HEK293 (cell line): ENCODE measurements around the gene NSMCE1.

Experiments
- CTCF ChIP-seq: fragments of 450-650 bp; formaldehyde crosslinking; IDR thresholded peaks from 2 replicates; pipeline ENCODE4 v1.5.1; 2016; ENCODE audit warnings: missing biosample characterization, missing genetic modification characterization
- ZBTB1 ChIP-seq: fragments of 450-650 bp; formaldehyde crosslinking; IDR thresholded peaks from 2 replicates; pipeline ENCODE4 v1.5.1; 2016; ENCODE audit warnings: missing biosample characterization, missing genetic modification characterization
- ZNF121 ChIP-seq: fragments of 450-650 bp; formaldehyde crosslinking; IDR thresholded peaks from 2 replicates; pipeline ENCODE4 v1.5.1; 2016; ENCODE audit warnings: missing biosample characterization, missing genetic modification characterization
- ZNF155 ChIP-seq: fragments of 450-650 bp; formaldehyde crosslinking; IDR thresholded peaks from 2 replicates; pipeline ENCODE4 v1.5.1; 2016; ENCODE audit warnings: missing biosample characterization, missing genetic modification characterization
- ZNF157 ChIP-seq: fragments of 450-650 bp; formaldehyde crosslinking; IDR thresholded peaks from 2 replicates; pipeline ENCODE4 v1.5.1; 2016; ENCODE audit warnings: missing biosample characterization, missing genetic modification characterization
- ZNF362 ChIP-seq: fragments of 450-650 bp; formaldehyde crosslinking; IDR thresholded peaks from 2 replicates; pipeline ENCODE4 v1.5.1; 2016; ENCODE audit warnings: missing biosample characterization, missing genetic modification characterization
- ZNF571 ChIP-seq: fragments of 450-650 bp; formaldehyde crosslinking; IDR thresholded peaks from 2 replicates; pipeline ENCODE4 v1.5.0; 2017; ENCODE audit warnings: missing biosample characterization, missing genetic modification characterization
- ZNF747 ChIP-seq: fragments of 450-650 bp; formaldehyde crosslinking; IDR thresholded peaks from 2 replicates; pipeline ENCODE4 v1.5.1; 2016; ENCODE audit warnings: missing biosample characterization, missing genetic modification characterization
- TF ChIP-seq, protein P1 (sequence below): fragments of 450-650 bp; formaldehyde crosslinking; IDR thresholded peaks from 2 replicates; pipeline ENCODE4 v1.5.1; 2016; ENCODE audit warnings: missing biosample characterization, missing genetic modification characterization
- TF ChIP-seq, protein P2 (sequence below): fragments of 450-650 bp; IDR thresholded peaks from 2 replicates; pipeline ENCODE4 v1.5.1; 2018; ENCODE audit warnings: missing biosample characterization, mild to moderate bottlenecking, missing genetic modification characterization

GRCh38 chr16:27197004-27197403, 71.6 kb downstream of the NSMCE1 start:
- TF ChIP-seq, protein P1, sequence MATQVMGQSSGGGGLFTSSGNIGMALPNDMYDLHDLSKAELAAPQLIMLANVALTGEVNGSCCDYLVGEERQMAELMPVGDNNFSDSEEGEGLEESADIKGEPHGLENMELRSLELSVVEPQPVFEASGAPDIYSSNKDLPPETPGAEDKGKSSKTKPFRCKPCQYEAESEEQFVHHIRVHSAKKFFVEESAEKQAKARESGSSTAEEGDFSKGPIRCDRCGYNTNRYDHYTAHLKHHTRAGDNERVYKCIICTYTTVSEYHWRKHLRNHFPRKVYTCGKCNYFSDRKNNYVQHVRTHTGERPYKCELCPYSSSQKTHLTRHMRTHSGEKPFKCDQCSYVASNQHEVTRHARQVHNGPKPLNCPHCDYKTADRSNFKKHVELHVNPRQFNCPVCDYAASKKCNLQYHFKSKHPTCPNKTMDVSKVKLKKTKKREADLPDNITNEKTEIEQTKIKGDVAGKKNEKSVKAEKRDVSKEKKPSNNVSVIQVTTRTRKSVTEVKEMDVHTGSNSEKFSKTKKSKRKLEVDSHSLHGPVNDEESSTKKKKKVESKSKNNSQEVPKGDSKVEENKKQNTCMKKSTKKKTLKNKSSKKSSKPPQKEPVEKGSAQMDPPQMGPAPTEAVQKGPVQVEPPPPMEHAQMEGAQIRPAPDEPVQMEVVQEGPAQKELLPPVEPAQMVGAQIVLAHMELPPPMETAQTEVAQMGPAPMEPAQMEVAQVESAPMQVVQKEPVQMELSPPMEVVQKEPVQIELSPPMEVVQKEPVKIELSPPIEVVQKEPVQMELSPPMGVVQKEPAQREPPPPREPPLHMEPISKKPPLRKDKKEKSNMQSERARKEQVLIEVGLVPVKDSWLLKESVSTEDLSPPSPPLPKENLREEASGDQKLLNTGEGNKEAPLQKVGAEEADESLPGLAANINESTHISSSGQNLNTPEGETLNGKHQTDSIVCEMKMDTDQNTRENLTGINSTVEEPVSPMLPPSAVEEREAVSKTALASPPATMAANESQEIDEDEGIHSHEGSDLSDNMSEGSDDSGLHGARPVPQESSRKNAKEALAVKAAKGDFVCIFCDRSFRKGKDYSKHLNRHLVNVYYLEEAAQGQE (tag by site-specific recombination): no peak
- TF ChIP-seq, protein P2, sequence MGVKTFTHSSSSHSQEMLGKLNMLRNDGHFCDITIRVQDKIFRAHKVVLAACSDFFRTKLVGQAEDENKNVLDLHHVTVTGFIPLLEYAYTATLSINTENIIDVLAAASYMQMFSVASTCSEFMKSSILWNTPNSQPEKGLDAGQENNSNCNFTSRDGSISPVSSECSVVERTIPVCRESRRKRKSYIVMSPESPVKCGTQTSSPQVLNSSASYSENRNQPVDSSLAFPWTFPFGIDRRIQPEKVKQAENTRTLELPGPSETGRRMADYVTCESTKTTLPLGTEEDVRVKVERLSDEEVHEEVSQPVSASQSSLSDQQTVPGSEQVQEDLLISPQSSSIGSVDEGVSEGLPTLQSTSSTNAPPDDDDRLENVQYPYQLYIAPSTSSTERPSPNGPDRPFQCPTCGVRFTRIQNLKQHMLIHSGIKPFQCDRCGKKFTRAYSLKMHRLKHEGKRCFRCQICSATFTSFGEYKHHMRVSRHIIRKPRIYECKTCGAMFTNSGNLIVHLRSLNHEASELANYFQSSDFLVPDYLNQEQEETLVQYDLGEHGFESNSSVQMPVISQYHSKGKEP: no peak
- TF ChIP-seq ZNF157 (tag by site-specific recombination) (no peak), ZBTB1 (no peak), CTCF (no peak), ZNF155 (tag by site-specific recombination) (no peak), ZNF747 (tag by site-specific recombination) (no peak), ZNF571 (no peak), ZNF121 (tag by site-specific recombination) (no peak), ZNF362 (tag by site-specific recombination) (no peak)
